Caco-2 (cell line): ENCODE results near the gene GRIK4. TPM values are rescaled to one million over a fixed set of nuclear protein-coding genes. Genes with fewer than 3 reads are reported as not detected.

Experiments used
- BruUV-seq: library from RNA; stranded (reverse); fragments of 400-500 nt; replicated peaks from 2 replicates; lab custom pipeline; 2021; lab: Mats Ljungman, UMichigan
- CTCF ChIA-PET: fragments of 300-600 bp; sonication (Branson Sonifier 250); formaldehyde crosslinking; loops from one replicate; lab custom pipeline; 2022; ENCODE audit warnings: antibody characterized with exemption; lab: Charles Lee
- POLR2A ChIA-PET: fragments of 300-600 bp; sonication (Branson Sonifier 250); formaldehyde crosslinking; loops from one replicate; lab custom pipeline; 2022; ENCODE audit warnings: antibody characterized with exemption; lab: Charles Lee
- DNase-seq, 2 experiments: peaks; one replicate each; pipeline versions ENCODE4 v3.0.0 to v3.0.0-alpha.2; 2020 to 2022
- H3K27me3 ChIP-seq: replicated peaks from 2 replicates; pipeline ENCODE4 v1.6.0; 2011; ENCODE audit warnings: low read length; ENCODE audit not compliant: control insufficient read depth, insufficient read depth
- H3K36me3 ChIP-seq: 2 replicates; pipeline ENCODE4 v1.5.1; 2011; ENCODE audit warnings: low read length; ENCODE audit not compliant: control insufficient read depth, insufficient read depth
- H3K4me1 ChIP-seq: fragments of 250-450 bp; sonication (Bioruptor Pico); 2 replicates; pipeline ENCODE4 v1.5.1; 2020; ENCODE audit warnings: mild to moderate bottlenecking
- H3K4me3 ChIP-seq: 2 replicates; pipeline ENCODE4 v1.5.1; 2011; ENCODE audit warnings: low read depth, mild to moderate bottlenecking, control low read depth, low read length
- H3K9me3 ChIP-seq: fragments of 250-450 bp; sonication (Bioruptor Pico); 2 replicates; pipeline ENCODE4 v1.5.1; 2020; ENCODE audit warnings: mild to moderate bottlenecking, moderate library complexity
- H3K27ac Mint-ChIP-seq: one replicate; pipeline ENCODE4 v1.8.0; 2022; ENCODE audit warnings: mixed read lengths; ENCODE audit not compliant: unreplicated experiment
- H3K27me3 Mint-ChIP-seq: one replicate; pipeline ENCODE4 v1.8.0; 2022; ENCODE audit warnings: mixed read lengths; ENCODE audit not compliant: insufficient read depth, unreplicated experiment
- H3K36me3 Mint-ChIP-seq: one replicate; pipeline ENCODE4 v1.8.0; 2022; ENCODE audit warnings: mild to moderate bottlenecking, mixed read lengths; ENCODE audit not compliant: insufficient read depth, unreplicated experiment
- H3K4me1 Mint-ChIP-seq: one replicate; pipeline ENCODE4 v1.8.0; 2022; ENCODE audit warnings: low read depth, mixed read lengths; ENCODE audit not compliant: unreplicated experiment
- H3K4me3 Mint-ChIP-seq: one replicate; pipeline ENCODE4 v1.8.0; 2022; ENCODE audit warnings: mild to moderate bottlenecking, moderate library complexity, mixed read lengths; ENCODE audit not compliant: unreplicated experiment
- H3K9me3 Mint-ChIP-seq: one replicate; pipeline ENCODE4 v1.8.0; 2022; ENCODE audit warnings: mixed read lengths; ENCODE audit not compliant: unreplicated experiment
- CTCF ChIP-seq, 2 experiments: fragments of 200-600 bp in 1 of 2; IDR thresholded peaks; 1 replicate in 1 of 2; 2 replicates in 1 of 2; pipeline versions ENCODE4 v1.5.1 to v1.8.0; 2011 to 2022; ENCODE audit warnings: antibody characterized with exemption in 1 of 2, control low read depth in 1 of 2, inconsistent platforms in 1 of 2, low read depth in 1 of 2, low read length in 1 of 2, mild to moderate bottlenecking in 1 of 2, moderate library complexity in 1 of 2; ENCODE audit not compliant: insufficient read depth in 1 of 2, severe bottlenecking in 1 of 2, unreplicated experiment in 1 of 2
- intact Hi-C: fragments of 100-400 bp; cut with micrococcal nuclease; formaldehyde crosslinking; loops from one replicate; pipeline ENCODE4 v1.10.0; 2022; ENCODE audit not compliant: unreplicated experiment
- total RNA-seq: library from RNA; stranded (reverse); gene quantifications from 2 replicates; pipeline ENCODE4 v1.2.3, GENCODE V29; 2022

Gene GRIK4
- total RNA-seq, 1 experiment from 2014 or later, result 2.0 TPM

GRCh38 chr11:120723751-120724150 lies 212.2 kb downstream of the GRIK4 start:
- DNase-seq, result no peak
- Histone ChIP-seq H3K4me3 (no peak overlapping the region), H3K27me3 (no peaks in the 10 kb centered on the region), H3K9me3 (peaks cover 27% of the 10 kb centered on the region), H3K36me3 (no peaks in the 10 kb centered on the region), H3K4me1 (no peaks in the 10 kb centered on the region)
- H3K4me1 Mint-ChIP-seq, result peaks cover 8% of the 10 kb centered on the region
- H3K9me3 Mint-ChIP-seq, result no peaks in the 10 kb centered on the region
- H3K27me3 Mint-ChIP-seq, result no peaks in the 10 kb centered on the region
- BruUV-seq, result no TSS peak
- intact Hi-C loops, result no loop called here
- CTCF ChIA-PET, result no interaction called here
- POLR2A ChIA-PET, result no interaction called here
- no peaks in the 10 kb centered on the region for H3K36me3 Mint-ChIP-seq
- no peak overlapping the region for H3K4me3 Mint-ChIP-seq
- no peak overlapping the region for H3K27ac Mint-ChIP-seq
- no peak for TF ChIP-seq CTCF (IDR thresholded peaks at IDR 0.05; ENCODE audit: insufficient read depth in 1 of 2, low read depth in 1 of 2, low read length in 1 of 2, severe bottlenecking in 1 of 2, unreplicated experiment in 1 of 2)

- Histone ChIP-seq H3K4me3 (no peak overlapping the region), H3K9me3 (peaks cover 30% of the 10 kb centered on the region), H3K27me3 (no peaks in the 10 kb centered on the region), H3K36me3 (no peaks in the 10 kb centered on the region), H3K4me1 (no peaks in the 10 kb centered on the region)
- H3K4me3 Mint-ChIP-seq, result no peak overlapping the region
- BruUV-seq, result no TSS peak
- intact Hi-C loops, result no loop called here
- H3K9me3 Mint-ChIP-seq, result no peaks in the 10 kb centered on the region
- DNase-seq, result no peak
- H3K27me3 Mint-ChIP-seq, result peaks cover 14% of the 10 kb centered on the region
- no peak for TF ChIP-seq CTCF (IDR thresholded peaks at IDR 0.05; ENCODE audit: insufficient read depth in 1 of 2, low read depth in 1 of 2, low read length in 1 of 2, severe bottlenecking in 1 of 2, unreplicated experiment in 1 of 2)
- H3K27ac Mint-ChIP-seq, result no peak overlapping the region
- POLR2A ChIA-PET, result no interaction called here
- CTCF ChIA-PET, result no interaction called here
- H3K4me1 Mint-ChIP-seq, result no peaks in the 10 kb centered on the region
- H3K36me3 Mint-ChIP-seq, result no peaks in the 10 kb centered on the region
Observed at GRCh38 chr11:120727752-120728151, 216.2 kb downstream of the GRIK4 start.

GRCh38 chr11:120735035-120735434 lies 223.5 kb downstream of the GRIK4 start:
- intact Hi-C loops, result no loop called here
- Mint-ChIP-seq H3K4me3 (no peak overlapping the region), H3K36me3 (no peaks in the 10 kb centered on the region), H3K27me3 (peaks cover 25% of the 10 kb centered on the region), H3K4me1 (no peaks in the 10 kb centered on the region), H3K9me3 (no peaks in the 10 kb centered on the region), H3K27ac (no peak overlapping the region)
- Histone ChIP-seq H3K4me3 (no peak overlapping the region), H3K9me3 (no peaks in the 10 kb centered on the region), H3K27me3 (no peaks in the 10 kb centered on the region; the same call in 1 of the 2 replicates), H3K36me3 (no peaks in the 10 kb centered on the region), H3K4me1 (no peaks in the 10 kb centered on the region)
- CTCF ChIA-PET, result no interaction called here
- no peak for DNase-seq
- BruUV-seq, result no TSS peak
- TF ChIP-seq CTCF (IDR thresholded peaks at IDR 0.05; ENCODE audit: insufficient read depth in 1 of 2, low read depth in 1 of 2, low read length in 1 of 2, severe bottlenecking in 1 of 2, unreplicated experiment in 1 of 2), result no peak
- POLR2A ChIA-PET, result no interaction called here
